Right atrium auricular region (tissue), 2 donors: ENCODE data around the gene KIF18B. TPM values are rescaled to one million over a fixed set of nuclear protein-coding genes. Genes with fewer than 3 reads are reported as not detected.

ENCODE experiments used
- DNase-seq: peaks from one replicate; pipeline ENCODE4 v3.0.0-alpha.2; 2019; ENCODE audit warnings: low spot score
- H3K27ac ChIP-seq, 2 donors: fragments of 200-600 bp; sonication (generic); 1 replicate in 1 of 2; 2 replicates in 1 of 2; pipeline ENCODE4 v1.5.1; 2016 to 2019
- H3K27me3 ChIP-seq, 2 donors: fragments of 200-600 bp; sonication (generic); one replicate each; pipeline versions ENCODE4 v1.5.1 to v1.6.0; 2017 to 2019
- H3K36me3 ChIP-seq: fragments of 200-600 bp; sonication (generic); one replicate; pipeline ENCODE4 v1.5.1; 2016
- H3K4me1 ChIP-seq, 2 donors: fragments of 200-600 bp; sonication (generic); one replicate each; pipeline versions ENCODE4 v1.5.1 to v1.6.0; 2017 to 2019
- H3K4me3 ChIP-seq, 2 donors: fragments of 200-600 bp; sonication (generic); 1 replicate in 1 of 2; 2 replicates in 1 of 2; pipeline ENCODE4 v1.5.1; 2017 to 2019; ENCODE audit warnings: mild to moderate bottlenecking in 1 of 2, moderate library complexity in 1 of 2
- H3K9me3 ChIP-seq, 2 donors: fragments of 200-600 bp; sonication (generic); one replicate each; pipeline ENCODE4 v1.5.1; 2019
- total RNA-seq, 2 donors: library from RNA; depleted of rRNA; stranded (reverse); fragments of >200 nt; gene quantifications; one replicate each; pipeline ENCODE4 v1.1.0, GENCODE V29; 2016
- TF ChIP-seq, protein P1 (sequence below), 2 donors: fragments of 200-600 bp; sonication (generic); IDR thresholded peaks; one replicate each; pipeline ENCODE4 v1.5.1; 2019; ENCODE audit warnings: antibody characterized with exemption in 2 of 2

KIF18B gene
- total RNA-seq, 2 donors from 2014 or later, result 0.12 to 0.44 TPM

DNA sequence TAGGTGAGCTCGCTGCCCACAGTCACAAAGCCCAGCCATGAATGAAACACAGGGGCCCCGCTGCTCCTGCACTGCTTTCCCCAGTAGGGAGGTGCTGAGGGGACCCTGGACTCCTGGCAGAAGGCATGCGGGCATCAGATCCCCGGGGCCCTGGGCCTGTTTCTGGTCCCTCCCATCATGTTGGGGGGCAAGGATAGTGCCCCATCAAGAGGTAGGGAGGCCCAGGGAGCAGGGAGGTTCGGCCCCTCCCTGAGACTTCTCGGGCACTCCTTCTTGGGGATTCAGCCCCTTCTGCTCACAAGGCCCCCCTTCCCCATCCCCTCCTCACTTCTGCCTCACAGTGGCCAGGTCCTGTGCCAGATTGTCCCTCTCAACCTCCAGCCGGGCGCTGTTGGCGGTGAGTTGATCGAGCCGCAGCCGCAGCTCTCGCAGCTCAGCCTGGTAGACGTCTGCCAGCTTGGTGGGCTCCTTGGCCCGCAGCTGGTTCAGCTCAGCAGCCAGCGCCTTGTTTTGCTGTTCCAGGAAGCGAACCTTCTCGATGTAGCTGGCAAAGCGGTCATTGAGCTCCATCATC, 32.8 kb downstream of the KIF18B start:
- Histone ChIP-seq H3K27ac (no peak overlapping the region), H3K27me3 (no peaks in the 10 kb centered on the region), H3K4me1 (peaks cover 0 to 32% of the 10 kb centered on the region in 2 donors), H3K36me3 (no peaks in the 10 kb centered on the region), H3K4me3 (no peak overlapping the region), H3K9me3 (no peaks in the 10 kb centered on the region)
- no peak for DNase-seq
- TF ChIP-seq, protein P1, sequence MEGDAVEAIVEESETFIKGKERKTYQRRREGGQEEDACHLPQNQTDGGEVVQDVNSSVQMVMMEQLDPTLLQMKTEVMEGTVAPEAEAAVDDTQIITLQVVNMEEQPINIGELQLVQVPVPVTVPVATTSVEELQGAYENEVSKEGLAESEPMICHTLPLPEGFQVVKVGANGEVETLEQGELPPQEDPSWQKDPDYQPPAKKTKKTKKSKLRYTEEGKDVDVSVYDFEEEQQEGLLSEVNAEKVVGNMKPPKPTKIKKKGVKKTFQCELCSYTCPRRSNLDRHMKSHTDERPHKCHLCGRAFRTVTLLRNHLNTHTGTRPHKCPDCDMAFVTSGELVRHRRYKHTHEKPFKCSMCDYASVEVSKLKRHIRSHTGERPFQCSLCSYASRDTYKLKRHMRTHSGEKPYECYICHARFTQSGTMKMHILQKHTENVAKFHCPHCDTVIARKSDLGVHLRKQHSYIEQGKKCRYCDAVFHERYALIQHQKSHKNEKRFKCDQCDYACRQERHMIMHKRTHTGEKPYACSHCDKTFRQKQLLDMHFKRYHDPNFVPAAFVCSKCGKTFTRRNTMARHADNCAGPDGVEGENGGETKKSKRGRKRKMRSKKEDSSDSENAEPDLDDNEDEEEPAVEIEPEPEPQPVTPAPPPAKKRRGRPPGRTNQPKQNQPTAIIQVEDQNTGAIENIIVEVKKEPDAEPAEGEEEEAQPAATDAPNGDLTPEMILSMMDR (IDR thresholded peaks at IDR 0.05), result no peak

DNA sequence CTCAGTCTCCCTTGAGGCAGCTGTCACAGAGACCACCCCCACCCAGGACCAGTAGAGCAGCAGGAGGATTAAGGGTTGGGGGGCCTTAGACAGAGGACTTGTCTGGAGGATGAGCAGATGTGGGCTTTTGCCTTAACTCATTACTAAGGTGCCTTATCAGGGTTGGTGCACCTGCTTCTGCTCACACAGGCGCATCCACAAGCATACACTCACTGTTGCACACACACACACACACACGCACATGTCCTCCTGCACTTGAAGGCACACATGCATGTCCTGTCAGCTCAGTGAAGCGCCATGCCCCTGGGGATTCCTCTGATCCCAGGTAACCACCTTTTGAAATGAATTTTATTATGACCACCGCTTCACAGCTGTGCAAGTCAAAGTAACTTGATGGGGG, 33.4 kb downstream of the KIF18B start:
- no peak for DNase-seq
- no peaks in the 10 kb centered on the region for H3K27me3 ChIP-seq
- H3K4me3 ChIP-seq, result no peak overlapping the region
- no peaks in the 10 kb centered on the region for H3K36me3 ChIP-seq
- no peak overlapping the region for H3K27ac ChIP-seq
- peaks cover 0 to 29% of the 10 kb centered on the region in 2 donors for H3K4me1 ChIP-seq
- TF ChIP-seq, protein P1 (IDR thresholded peaks at IDR 0.05), result no peak
- no peaks in the 10 kb centered on the region for H3K9me3 ChIP-seq

DNA sequence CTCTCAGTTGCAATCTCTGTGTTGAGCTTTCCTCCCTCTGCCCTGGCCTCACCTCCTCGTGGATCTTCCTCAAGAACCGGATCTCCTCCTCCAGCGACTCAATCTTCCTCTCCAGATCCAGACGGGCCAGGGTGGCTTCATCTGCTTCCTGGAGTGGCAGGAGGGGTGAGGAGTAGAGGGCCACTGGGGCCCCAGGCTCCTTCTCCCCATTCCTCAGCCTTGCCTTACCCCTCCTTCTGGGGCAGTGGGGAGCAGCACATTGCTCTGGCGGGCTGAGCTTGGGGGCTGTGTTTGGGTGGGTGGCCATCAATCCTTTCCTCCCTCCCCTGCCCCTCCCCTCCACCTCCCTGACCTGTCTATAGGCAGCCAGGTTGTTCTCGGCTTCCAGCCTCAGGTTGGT, 33.9 kb downstream of the KIF18B start:
- Histone ChIP-seq H3K27ac (no peak overlapping the region), H3K9me3 (no peaks in the 10 kb centered on the region), H3K4me3 (no peak overlapping the region), H3K27me3 (no peaks in the 10 kb centered on the region), H3K36me3 (no peaks in the 10 kb centered on the region), H3K4me1 (peaks cover 0 to 29% of the 10 kb centered on the region in 2 donors)
- DNase-seq, result no peak
- TF ChIP-seq, protein P1 (IDR thresholded peaks at IDR 0.05), result no peak

GRCh38 chr17:44912763-44913544, 34.6 kb downstream of the KIF18B start:
- Histone ChIP-seq H3K9me3 (no peaks in the 10 kb centered on the region), H3K27ac (no peak overlapping the region), H3K27me3 (no peaks in the 10 kb centered on the region), H3K4me3 (no peak overlapping the region), H3K36me3 (no peaks in the 10 kb centered on the region), H3K4me1 (peaks cover 0 to 29% of the 10 kb centered on the region in 2 donors)
- DNase-seq, result no peak
- TF ChIP-seq, protein P1 (IDR thresholded peaks at IDR 0.05), result no peak

DNA sequence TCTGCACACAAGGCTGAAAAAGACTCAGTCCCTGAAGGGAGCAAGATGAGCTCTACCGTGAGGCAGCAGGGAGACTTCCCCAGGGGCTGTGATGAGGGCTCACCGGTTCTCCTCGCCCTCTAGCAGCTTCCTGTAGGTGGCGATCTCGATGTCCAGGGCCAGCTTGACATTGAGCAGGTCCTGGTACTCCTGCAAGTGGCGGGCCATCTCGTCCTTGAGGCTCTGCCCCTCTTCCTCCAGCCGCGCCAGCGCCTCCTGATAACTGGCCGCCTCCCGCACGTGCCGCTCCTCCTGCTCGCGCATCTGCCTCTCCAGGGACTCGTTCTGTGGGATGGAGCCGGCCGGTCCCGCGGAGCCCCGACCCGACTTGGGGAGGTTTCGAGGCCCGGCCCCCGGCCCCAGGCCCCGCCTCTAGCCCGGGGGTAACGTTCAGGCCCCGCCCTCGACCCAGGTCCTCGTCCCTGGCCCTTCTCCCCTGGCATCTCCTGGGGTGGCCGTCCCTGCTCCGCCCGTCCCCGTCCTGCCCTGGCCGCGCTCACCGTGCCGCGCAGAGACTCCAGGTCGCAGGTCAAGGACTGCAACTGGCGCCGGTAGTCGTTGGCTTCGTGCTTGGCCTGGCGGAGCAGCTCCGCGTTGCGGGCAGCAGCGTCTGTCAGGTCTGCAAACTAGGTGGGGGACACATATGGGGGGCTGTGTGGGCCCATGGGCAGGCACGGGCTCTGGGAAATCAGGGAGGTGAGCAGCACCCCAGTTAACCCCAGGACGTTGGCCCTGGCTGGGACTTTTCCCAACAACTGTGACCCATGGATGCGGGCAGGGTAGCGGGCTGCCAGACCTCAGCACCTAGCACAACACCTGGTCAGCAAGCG, 36.2 kb downstream of the KIF18B start:
- no peaks in the 10 kb centered on the region for H3K27me3 ChIP-seq
- peak overlapping the region in 1 of 2 donors; percentile 43 for H3K27ac ChIP-seq
- no peaks in the 10 kb centered on the region for H3K36me3 ChIP-seq
- DNase-seq, result peak; percentile 63
- peaks cover 0 to 18% of the 10 kb centered on the region in 2 donors for H3K4me1 ChIP-seq
- H3K4me3 ChIP-seq, result peak overlapping the region; percentile 23 to 39
- TF ChIP-seq, protein P1 (IDR thresholded peaks at IDR 0.05), result peak; percentile 35 to 66
- no peaks in the 10 kb centered on the region for H3K9me3 ChIP-seq
